Raji (cell line): ENCODE measurements around the gene RAB11B.

Source experiments
- POLR2A ChIP-seq: IDR thresholded peaks from 2 replicates; pipeline ENCODE4 v1.6.1; 2011; ENCODE audit warnings: low read depth, low read length, control low read depth; ENCODE audit not compliant: insufficient read depth

Gene RAB11B

GRCh38 chr19:8451885-8452284, 61.7 kb downstream of the RAB11B start:
- TF ChIP-seq POLR2A, result no peak

GRCh38 chr19:8452446-8453123, 62.4 kb downstream of the RAB11B start:
- no peak for TF ChIP-seq POLR2A

GRCh38 chr19:8453616-8454015, 63.5 kb downstream of the RAB11B start:
- no peak for TF ChIP-seq POLR2A
